ENCODE data around the gene ATP6V0C. TPM values are rescaled to one million over a fixed set of nuclear protein-coding genes. Genes with fewer than 3 reads are reported as not detected.

Gene ATP6V0C
- total and polyA plus RNA-seq, 2 of the 13 experiments (the other 11 are each of a cell fraction or from before 2014, with no cell fraction given), result 10.4 to 20.1 TPM

- TF ChIP-seq AFF4 (CRISPR knock-in tag; IDR thresholded peaks at IDR 0.05) (no peak), ZNF20 (CRISPR knock-in tag; IDR thresholded peaks at IDR 0.05) (no peak), ZNF605 (CRISPR knock-in tag; IDR thresholded peaks at IDR 0.05) (peak; percentile 46; the same call in 1 of the 2 replicates), ZNF782 (CRISPR knock-in tag; IDR thresholded peaks at IDR 0.05; ENCODE audit: borderline replicate concordance) (peak; percentile 79; the same call in 1 of the 2 replicates), HNRNPL (IDR thresholded peaks at IDR 0.05; ENCODE audit: low read depth, low read length) (peak; percentile 88), HNRNPK (IDR thresholded peaks at IDR 0.05; ENCODE audit: low read depth, low read length, poor library complexity, severe bottlenecking) (no peak), ZNF609 (CRISPR knock-in tag; IDR thresholded peaks at IDR 0.05; ENCODE audit: borderline replicate concordance) (no peak), BCL3 (CRISPR knock-in tag; IDR thresholded peaks at IDR 0.05) (peak; percentile 76; the same call in 1 of the 2 replicates), TFDP2 (CRISPR knock-in tag; IDR thresholded peaks at IDR 0.05) (peak; percentile 48; the same call in 1 of the 2 replicates)
- TF ChIP-seq, protein P1, sequence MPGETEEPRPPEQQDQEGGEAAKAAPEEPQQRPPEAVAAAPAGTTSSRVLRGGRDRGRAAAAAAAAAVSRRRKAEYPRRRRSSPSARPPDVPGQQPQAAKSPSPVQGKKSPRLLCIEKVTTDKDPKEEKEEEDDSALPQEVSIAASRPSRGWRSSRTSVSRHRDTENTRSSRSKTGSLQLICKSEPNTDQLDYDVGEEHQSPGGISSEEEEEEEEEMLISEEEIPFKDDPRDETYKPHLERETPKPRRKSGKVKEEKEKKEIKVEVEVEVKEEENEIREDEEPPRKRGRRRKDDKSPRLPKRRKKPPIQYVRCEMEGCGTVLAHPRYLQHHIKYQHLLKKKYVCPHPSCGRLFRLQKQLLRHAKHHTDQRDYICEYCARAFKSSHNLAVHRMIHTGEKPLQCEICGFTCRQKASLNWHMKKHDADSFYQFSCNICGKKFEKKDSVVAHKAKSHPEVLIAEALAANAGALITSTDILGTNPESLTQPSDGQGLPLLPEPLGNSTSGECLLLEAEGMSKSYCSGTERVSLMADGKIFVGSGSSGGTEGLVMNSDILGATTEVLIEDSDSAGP (CRISPR knock-in tag; IDR thresholded peaks at IDR 0.05; ENCODE audit: borderline replicate concordance), result peak; percentile 22; the same call in 1 of the 2 replicates
Observed at GRCh38 chr16:2471653-2472487, 41.9 kb upstream of the ATP6V0C start (continued).
